Hematopoietic multipotent progenitor cell treated with erythropoietin and hydrocortisone succinate and interleukin-3 and kit ligand, for 8 days (in vitro differentiated cells): ENCODE measurements around the gene KMT2D.
"Not testable (repeated sequence)": the region's sequence is repeated elsewhere in the genome, so short reads cannot be mapped to it uniquely, and the experiment has no call there.

Experiments used
- DNase-seq: peaks from one replicate; pipeline ENCODE4 v3.0.0-alpha.2; 2015

KMT2D gene

GRCh38 chr12:49088150-49088931 lies 27.7 kb upstream of the KMT2D start:
- DNase-seq, result peak; percentile 97

GRCh38 chr12:49086116-49086515 lies 25.5 kb upstream of the KMT2D start:
- DNase-seq, result no peak

- no peak for DNase-seq
These were observed 23.8 kb upstream of the KMT2D start for GRCh38 chr12:49084438-49084837.

DNA sequence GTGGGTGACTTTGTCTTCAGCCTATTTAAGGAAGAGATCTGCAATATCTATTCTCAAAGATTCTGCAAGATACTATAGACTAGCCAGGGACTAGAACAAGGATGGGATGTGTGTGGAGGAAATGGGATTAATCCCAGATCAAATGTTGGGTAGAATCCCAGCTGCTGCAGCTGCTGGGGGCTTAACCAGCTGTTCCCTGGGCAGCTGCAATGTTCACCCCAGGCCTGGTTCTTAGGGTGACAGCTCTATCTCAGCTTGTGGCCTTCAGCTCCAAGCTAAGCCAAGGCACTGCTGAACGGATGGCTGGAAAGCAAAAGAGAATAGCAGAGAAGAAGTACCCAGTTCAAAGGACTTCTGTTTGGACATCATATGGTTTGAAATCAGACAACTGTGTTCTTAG lies 19.2 kb upstream of the KMT2D start:
- DNase-seq, result no peak

DNA sequence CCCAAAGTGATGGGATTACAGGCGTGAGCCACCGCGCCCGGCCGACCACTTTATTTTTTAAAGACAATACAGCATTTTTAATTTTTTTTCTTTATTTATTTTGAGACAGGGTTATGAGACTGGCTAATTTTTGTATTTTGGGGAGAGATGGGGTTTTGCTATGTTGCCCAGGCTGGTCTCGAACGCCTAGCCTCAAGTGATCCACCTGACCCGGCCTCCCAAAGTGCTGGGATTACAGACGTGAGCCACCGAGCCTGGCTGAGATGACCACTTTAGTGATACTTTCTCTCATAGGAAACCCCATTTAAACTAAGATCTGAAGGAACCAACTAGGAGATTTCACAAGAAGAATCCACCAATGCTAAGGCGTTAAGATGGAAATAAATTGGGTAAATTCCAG lies 10.4 kb upstream of the KMT2D start:
- no peak for DNase-seq

- DNase-seq, result peak; percentile 98
These were observed 9.1 kb upstream of the KMT2D start, which contains the start of gene RHEBL1 for GRCh38 chr12:49069507-49070346. TSS of gene RHEBL1 (minus strand) at chr12:49069979. CDS start at chr12:49069785, 194 bp downstream.

DNA sequence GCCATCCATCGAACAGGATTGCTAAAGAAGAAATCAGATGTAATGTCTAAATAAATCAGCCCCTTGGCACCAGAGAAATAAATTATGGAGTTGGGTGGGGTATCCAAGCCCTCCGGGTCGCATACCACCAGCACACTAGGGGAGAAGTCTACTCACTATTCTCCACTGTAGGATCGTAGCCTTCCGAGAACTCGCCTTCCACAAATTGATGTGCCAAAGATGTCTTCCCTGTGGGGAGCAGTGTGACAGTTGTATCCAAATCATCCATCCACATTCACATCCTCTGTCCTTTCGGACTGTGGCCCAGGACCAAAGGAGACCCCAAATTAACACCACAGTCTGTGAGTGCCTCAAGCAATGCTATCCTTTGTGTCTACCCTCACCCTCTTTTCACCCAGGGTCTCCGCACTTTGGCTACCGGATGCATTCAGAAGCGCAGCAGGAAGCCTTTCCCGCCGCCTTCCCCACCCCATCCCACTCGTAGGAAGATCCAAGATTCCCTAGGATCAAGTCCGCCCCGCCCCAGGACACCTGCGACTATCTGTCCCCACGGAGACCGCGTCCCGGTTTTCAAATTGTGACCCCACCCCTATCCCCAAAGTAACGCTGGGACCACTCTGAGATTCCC lies 8.4 kb upstream of the KMT2D start:
- DNase-seq, result no peak

DNA sequence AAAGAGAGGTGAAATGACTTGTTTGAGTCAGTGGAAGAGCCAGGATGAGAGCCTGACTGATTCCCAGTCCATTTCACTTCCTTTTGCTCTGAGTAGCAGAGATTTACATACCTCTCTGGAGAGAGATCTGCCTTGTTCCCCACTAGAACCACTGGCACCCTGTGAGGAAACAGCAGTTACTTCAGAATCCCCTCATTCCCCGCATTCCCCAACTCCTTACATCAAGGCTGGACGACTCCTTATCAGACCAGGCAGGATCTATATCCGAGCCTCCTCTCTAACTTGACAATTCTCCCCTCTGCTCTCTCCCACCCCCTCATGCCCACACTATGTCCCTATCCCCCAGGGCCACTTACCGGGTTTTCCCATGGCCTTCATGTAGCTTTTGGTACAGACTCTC lies 5.5 kb upstream of the KMT2D start:
- no peak for DNase-seq

DNA sequence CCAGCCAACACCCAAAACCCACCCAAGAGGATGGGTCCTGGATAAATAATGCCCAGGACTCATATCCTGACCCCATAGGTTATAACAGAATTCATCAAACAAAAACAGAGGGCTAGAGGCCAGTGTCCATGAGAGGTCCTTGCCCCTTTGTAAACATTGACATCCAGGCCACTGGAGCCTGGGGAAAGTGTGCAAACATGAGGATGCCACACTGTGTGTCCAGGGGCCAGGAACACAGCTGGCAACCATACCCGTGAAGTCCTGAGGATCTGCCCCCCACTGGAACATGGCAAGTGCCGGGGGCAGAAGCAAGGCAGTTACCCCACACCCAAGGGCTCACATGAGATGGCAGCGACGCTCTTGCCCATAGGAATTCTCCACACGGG lies 4.2 kb upstream of the KMT2D start:
- no peak for DNase-seq

- not testable (repeated sequence) for DNase-seq
These were observed 1.3 kb upstream of the KMT2D start for GRCh38 chr12:49061916-49062315.

- DNase-seq, result no peak
These were observed 610 bp upstream of the KMT2D start for GRCh38 chr12:49061157-49061650.

GRCh38 chr12:49059299-49060171 lies 1.1 kb downstream of the KMT2D start:
- peak; percentile 58 for DNase-seq

DNA sequence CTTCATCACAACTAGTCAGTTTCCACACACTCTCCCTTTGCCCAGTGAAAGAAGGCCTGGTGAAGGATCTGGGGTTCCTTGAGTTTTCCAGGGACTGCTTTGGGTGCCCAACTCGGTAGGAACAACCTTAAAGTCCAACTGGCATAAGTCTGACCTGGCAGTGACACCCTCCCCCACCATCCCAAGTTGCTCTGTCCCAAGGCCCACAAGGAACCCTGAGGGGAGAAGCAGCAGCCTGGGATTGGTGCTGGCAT lies 1.6 kb downstream of the KMT2D start:
- no peak for DNase-seq

GRCh38 chr12:49058366-49059044 lies 2.1 kb downstream of the KMT2D start:
- no peak for DNase-seq

- DNase-seq, result no peak
These were observed 2.7 kb downstream of the KMT2D start for GRCh38 chr12:49057888-49058287.

- DNase-seq, result peak; percentile 84
These were observed 4.4 kb downstream of the KMT2D start for GRCh38 chr12:49055978-49056754.

GRCh38 chr12:49055092-49055491 lies 5.5 kb downstream of the KMT2D start:
- DNase-seq, result no peak

DNA sequence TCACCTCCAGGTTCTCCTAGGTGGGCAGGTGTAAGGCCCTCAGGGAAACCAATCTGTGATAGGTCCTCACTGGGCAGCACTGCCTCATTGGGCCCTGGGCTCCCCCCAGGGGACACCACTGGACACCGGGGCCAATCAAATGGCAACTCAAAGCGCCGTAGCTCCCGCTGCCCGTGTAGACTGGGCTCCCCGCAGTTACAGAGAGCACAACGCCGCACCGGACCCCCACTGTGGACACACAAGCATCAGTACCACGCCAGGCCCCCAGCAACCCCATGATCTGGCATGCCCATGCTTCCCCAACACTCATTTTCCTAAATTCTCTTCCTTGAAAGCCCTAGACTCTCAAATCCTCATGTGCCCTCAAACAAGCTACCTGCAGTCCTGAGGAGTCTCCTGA lies 6.1 kb downstream of the KMT2D start:
- no peak for DNase-seq

GRCh38 chr12:49054096-49054495 lies 6.5 kb downstream of the KMT2D start:
- no peak for DNase-seq

DNA sequence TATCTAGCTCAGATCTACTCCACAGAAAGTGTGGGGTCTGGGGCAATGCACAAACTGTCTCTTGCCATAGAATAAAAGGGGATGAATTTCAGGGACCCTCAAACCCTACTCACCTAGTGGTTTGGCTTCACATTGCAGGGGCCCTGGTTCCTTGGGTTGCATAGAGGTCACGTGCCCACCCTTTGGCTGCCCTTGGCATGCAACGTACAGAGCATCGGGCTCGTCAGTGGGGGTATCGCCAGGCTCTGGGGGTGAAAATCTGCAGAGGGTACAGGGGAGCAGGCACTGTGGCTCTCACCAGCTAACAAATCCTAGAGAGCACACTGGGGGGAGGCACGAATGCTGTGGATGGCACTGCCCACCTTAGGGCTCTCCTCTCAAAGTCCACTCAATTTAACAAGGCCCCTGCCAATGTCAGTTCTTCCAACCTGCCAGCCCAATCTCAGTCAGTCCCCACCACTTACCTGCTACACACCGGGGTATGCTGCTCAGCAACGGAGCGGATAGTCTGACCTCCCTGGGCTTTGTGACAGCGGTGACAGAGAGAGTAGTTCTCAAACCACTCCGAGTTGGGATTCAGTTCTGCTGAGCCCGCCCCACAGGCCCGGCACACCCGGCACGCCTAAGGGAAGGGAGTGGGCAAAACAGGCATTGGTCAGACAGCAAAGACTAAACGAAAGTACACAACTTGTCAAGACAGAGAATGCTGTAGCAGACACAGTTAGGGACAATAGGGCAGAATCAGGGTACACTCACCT lies 8.0 kb downstream of the KMT2D start:
- no peak for DNase-seq
